ENCODE measurements around the gene XKR7.

XKR7 gene

DNA sequence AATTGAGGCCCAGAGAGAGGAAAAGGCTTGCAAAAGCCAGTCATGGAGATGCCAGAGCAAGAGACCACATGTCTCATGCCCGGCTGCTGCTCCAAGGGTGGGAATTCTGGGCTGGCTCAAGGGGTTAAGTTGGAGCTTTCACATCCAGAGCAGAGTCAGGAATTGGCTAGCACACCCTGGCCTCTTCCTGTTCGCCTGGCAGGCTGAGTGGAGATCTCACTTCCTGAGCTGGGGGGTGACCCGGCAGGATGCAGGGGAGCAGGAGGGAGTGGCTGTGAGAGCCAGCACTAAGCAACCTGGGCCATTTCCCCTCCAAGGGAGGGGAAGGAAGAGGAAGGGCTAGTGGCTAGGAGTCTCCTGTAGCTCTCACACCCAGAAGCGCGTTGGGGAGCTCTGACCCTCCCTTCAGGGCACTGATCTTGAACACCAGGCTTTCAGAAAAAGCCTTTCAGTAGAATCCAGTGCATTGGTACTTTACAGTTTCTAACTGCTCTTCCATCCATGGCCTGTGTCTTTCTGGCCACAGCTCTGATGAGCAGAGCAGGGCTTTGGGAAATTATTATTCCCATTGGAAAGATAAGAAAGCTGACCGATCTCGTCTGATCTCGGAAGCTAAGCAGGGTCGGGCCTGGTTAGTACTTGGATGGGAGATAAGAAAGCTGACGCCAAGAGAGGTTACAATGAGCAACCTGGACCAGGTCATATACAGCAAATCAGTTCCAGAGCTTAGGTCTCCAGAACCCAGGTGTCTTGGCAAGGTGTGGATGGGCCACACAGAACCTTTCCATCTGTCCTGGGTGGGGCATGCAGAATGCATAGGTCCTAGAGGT, 40.1 kb downstream of the XKR7 start:
- DNase-seq (ENCODE audit: low spot score) (no peak), ATAC-seq (ENCODE audit: low read depth) (peak; percentile 43)
- Histone ChIP-seq H3K4me3 (ENCODE audit: severe bottlenecking) (no peak overlapping the region), H3K9me3 (ENCODE audit: severe bottlenecking) (no peaks in the 10 kb centered on the region), H3K27ac (ENCODE audit: poor library complexity, severe bottlenecking) (no peak overlapping the region), H3K4me1 (ENCODE audit: insufficient read depth, poor library complexity, severe bottlenecking) (no peaks in the 10 kb centered on the region), H3K27me3 (ENCODE audit: insufficient read depth, poor library complexity, severe bottlenecking) (peaks cover 7% of the 10 kb centered on the region), H3K36me3 (ENCODE audit: low read depth) (no peaks in the 10 kb centered on the region)
- TF ChIP-seq, protein P1, sequence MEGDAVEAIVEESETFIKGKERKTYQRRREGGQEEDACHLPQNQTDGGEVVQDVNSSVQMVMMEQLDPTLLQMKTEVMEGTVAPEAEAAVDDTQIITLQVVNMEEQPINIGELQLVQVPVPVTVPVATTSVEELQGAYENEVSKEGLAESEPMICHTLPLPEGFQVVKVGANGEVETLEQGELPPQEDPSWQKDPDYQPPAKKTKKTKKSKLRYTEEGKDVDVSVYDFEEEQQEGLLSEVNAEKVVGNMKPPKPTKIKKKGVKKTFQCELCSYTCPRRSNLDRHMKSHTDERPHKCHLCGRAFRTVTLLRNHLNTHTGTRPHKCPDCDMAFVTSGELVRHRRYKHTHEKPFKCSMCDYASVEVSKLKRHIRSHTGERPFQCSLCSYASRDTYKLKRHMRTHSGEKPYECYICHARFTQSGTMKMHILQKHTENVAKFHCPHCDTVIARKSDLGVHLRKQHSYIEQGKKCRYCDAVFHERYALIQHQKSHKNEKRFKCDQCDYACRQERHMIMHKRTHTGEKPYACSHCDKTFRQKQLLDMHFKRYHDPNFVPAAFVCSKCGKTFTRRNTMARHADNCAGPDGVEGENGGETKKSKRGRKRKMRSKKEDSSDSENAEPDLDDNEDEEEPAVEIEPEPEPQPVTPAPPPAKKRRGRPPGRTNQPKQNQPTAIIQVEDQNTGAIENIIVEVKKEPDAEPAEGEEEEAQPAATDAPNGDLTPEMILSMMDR (IDR thresholded peaks at IDR 0.05; ENCODE audit: poor library complexity, severe bottlenecking) = no peak

DNA sequence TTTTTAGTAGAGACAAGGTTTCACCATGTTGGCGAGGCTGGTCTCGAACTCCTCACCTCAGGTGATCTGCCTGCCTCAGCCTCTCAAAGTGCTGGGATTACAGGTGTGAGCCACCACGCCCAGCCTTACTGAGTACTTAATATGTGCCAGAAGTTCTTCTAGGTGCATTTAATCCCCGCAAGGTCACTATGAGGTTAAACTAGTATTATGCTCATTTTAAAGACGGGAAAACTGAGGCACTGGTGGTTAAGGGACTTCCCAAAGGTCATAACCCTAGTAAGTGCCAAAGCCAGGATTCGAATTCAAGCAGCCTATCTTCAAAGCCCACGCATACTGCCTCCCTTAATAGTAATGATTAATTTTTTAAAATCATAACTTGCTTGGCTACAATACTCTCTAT, 41.6 kb downstream of the XKR7 start:
- H3K36me3 ChIP-seq (ENCODE audit: low read depth) = no peaks in the 10 kb centered on the region
- H3K27me3 ChIP-seq (ENCODE audit: insufficient read depth, poor library complexity, severe bottlenecking) = peaks cover 7% of the 10 kb centered on the region
- TF ChIP-seq, protein P1 (IDR thresholded peaks at IDR 0.05; ENCODE audit: poor library complexity, severe bottlenecking) = no peak
- no peak overlapping the region for H3K4me3 ChIP-seq (ENCODE audit: severe bottlenecking)
- no peaks in the 10 kb centered on the region for H3K4me1 ChIP-seq (ENCODE audit: insufficient read depth, poor library complexity, severe bottlenecking)
- no peaks in the 10 kb centered on the region for H3K9me3 ChIP-seq (ENCODE audit: severe bottlenecking)
- no peak overlapping the region for H3K27ac ChIP-seq (ENCODE audit: poor library complexity, severe bottlenecking)
- ATAC-seq (ENCODE audit: low read depth) (no peak), DNase-seq (ENCODE audit: low spot score) (no peak)

DNA sequence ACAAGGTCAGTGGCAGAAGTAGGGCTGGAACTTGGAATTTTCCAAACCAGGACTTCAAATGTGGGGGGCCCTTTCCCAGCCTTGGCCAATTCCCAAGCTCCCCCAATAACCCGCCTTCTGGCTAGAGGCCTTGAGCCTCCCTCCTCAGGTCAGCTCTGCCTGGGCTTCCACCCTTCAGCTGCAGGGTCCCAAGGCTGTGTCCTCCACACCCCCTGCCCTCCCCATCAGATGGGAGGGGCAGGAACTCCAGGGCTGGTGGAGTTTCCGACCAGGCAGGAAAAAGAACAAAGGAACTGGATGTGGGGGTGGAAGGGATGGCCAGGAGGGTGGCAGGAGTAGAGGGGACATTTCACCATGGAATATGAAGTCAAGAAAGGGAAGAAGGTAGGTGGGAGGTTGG, 42.1 kb downstream of the XKR7 start, which contains the start of gene CCM2L:
TSS of gene CCM2L (plus strand) at position 338 of the 400 bp plus-strand sequence. CDS start at position 355, 17 bp downstream.
- H3K9me3 ChIP-seq (ENCODE audit: severe bottlenecking) = no peaks in the 10 kb centered on the region
- peaks cover 7% of the 10 kb centered on the region for H3K27me3 ChIP-seq (ENCODE audit: insufficient read depth, poor library complexity, severe bottlenecking)
- no peaks in the 10 kb centered on the region for H3K36me3 ChIP-seq (ENCODE audit: low read depth)
- TF ChIP-seq, protein P1 (IDR thresholded peaks at IDR 0.05; ENCODE audit: poor library complexity, severe bottlenecking) = no peak
- no peak within 1 kb of the TSS for H3K27ac ChIP-seq (ENCODE audit: poor library complexity, severe bottlenecking)
- no peak for DNase-seq (ENCODE audit: low spot score)
- no peak for ATAC-seq (ENCODE audit: low read depth)
- no peaks in the 10 kb centered on the region for H3K4me1 ChIP-seq (ENCODE audit: insufficient read depth, poor library complexity, severe bottlenecking)
- no peak within 1 kb of the TSS for H3K4me3 ChIP-seq (ENCODE audit: severe bottlenecking)

DNA sequence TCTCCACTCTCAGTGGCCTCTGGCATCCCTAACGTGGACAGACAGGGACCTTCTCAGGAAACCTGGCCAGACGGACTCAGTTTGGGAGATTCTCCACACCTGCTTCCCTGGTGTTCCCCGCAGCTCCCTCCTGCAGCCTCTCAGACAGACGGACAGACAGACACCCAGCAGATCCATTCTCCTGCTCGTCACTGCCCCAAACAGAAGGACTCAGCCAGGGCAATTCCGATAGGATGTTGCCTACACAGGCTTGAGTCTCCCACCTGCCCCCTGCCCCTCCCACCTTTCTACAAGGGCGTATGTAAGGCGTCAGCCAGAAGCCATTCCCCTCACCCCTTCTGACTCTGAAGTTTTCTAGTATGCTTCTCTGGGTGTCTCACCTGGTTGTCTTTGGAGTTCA, 42.7 kb downstream of the XKR7 start:
- TF ChIP-seq, protein P1 (IDR thresholded peaks at IDR 0.05; ENCODE audit: poor library complexity, severe bottlenecking) = no peak
- H3K36me3 ChIP-seq (ENCODE audit: low read depth) = no peaks in the 10 kb centered on the region
- DNase-seq (ENCODE audit: low spot score) (no peak), ATAC-seq (ENCODE audit: low read depth) (peak; percentile 19; the same call in 1 of the 3 replicates)
- H3K4me3 ChIP-seq (ENCODE audit: severe bottlenecking) = no peak overlapping the region
- H3K4me1 ChIP-seq (ENCODE audit: insufficient read depth, poor library complexity, severe bottlenecking) = no peaks in the 10 kb centered on the region
- no peak overlapping the region for H3K27ac ChIP-seq (ENCODE audit: poor library complexity, severe bottlenecking)
- peaks cover 7% of the 10 kb centered on the region for H3K27me3 ChIP-seq (ENCODE audit: insufficient read depth, poor library complexity, severe bottlenecking)
- no peaks in the 10 kb centered on the region for H3K9me3 ChIP-seq (ENCODE audit: severe bottlenecking)

DNA sequence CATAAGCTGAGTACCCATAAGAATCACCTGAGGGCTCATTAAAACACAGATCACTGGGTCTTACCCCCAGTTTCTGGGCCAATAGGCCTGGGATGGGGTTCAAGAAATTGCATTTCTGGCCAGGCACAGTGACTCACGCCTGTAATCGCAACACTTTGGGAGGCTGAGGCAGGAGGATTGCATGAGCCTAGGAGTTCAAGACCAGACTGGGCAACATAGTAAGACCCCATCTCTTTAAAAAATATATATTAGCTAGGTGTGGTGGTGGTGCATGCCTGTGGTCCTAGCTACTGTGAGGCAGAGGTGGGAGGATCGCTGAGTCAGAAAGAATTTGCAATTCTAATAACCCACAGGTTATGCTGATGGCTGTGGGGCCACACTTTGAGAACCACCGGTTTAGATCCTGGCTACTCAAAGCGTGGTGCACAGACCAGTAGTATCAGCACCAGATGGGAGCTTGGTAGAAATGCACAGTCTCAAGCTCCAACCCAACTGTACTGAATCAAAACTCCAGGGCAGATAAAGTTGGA, 44.3 kb downstream of the XKR7 start:
- Histone ChIP-seq H3K27me3 (ENCODE audit: insufficient read depth, poor library complexity, severe bottlenecking) (peaks cover 15% of the 10 kb centered on the region), H3K27ac (ENCODE audit: poor library complexity, severe bottlenecking) (no peak overlapping the region), H3K9me3 (ENCODE audit: severe bottlenecking) (no peaks in the 10 kb centered on the region), H3K36me3 (ENCODE audit: low read depth) (no peaks in the 10 kb centered on the region), H3K4me1 (ENCODE audit: insufficient read depth, poor library complexity, severe bottlenecking) (no peaks in the 10 kb centered on the region), H3K4me3 (ENCODE audit: severe bottlenecking) (no peak overlapping the region)
- TF ChIP-seq, protein P1 (IDR thresholded peaks at IDR 0.05; ENCODE audit: poor library complexity, severe bottlenecking) = no peak
- peak; percentile 28; the same call in 2 of the 3 replicates for ATAC-seq (ENCODE audit: low read depth)
- DNase-seq (ENCODE audit: low spot score) = no peak
